SK-N-SH (cell line): Measurements from ENCODE around the gene GLB1L3. TPM values are rescaled to one million over a fixed set of nuclear protein-coding genes. Genes with fewer than 3 reads are reported as not detected.
"Not testable (repeated sequence)": the region's sequence is repeated elsewhere in the genome, so short reads cannot be mapped to it uniquely, and the experiment has no call there.

Experiments
- CTCF ChIA-PET: fragments of 300-600, 350-600 bp; formaldehyde crosslinking; extraction: SDS; loops from one replicate; lab custom pipeline; 2021; lab: Yijun Ruan, JAX
- POLR2A ChIA-PET: fragments of 350-600 bp; sonication (Branson Sonifier 250); formaldehyde crosslinking; extraction: SDS; loops from one replicate; lab custom pipeline; 2020; ENCODE audit warnings: antibody characterized with exemption, inconsistent platforms; lab: Yijun Ruan, JAX
- DNase-seq: peaks from one replicate; pipeline ENCODE4 v3.0.0; 2012
- H2AFZ ChIP-seq: fragments of 200-600 bp; sonication (generic); 2 replicates; pipeline ENCODE4 v1.8.1; 2016; ENCODE audit warnings: antibody characterized with exemption, mild to moderate bottlenecking, low read depth
- H3F3A ChIP-seq: fragments of 200-600 bp; sonication (generic); replicated peaks from 2 replicates; pipeline ENCODE3; 2016; ENCODE audit warnings: antibody characterized with exemption, mild to moderate bottlenecking; ENCODE audit not compliant: insufficient read depth
- H3K27ac ChIP-seq, 2 experiments: fragments of 200-500 bp in 1 of 2; fragments of 200-600 bp in 1 of 2; sonication (Bioruptor generic) in 1 of 2; sonication (generic), shearing (Covaris generic) in 1 of 2; 2 replicates each; pipeline versions ENCODE4 v1.5.1 to v1.6.1; 2014 to 2016; ENCODE audit warnings: low read depth in 2 of 2, inconsistent platforms in 1 of 2, low read length in 1 of 2, mild to moderate bottlenecking in 1 of 2, mixed read lengths in 1 of 2
- H3K27me3 ChIP-seq: fragments of 200-600 bp; sonication (generic), shearing (Covaris generic); 2 replicates; pipeline ENCODE4 v1.6.1; 2016; ENCODE audit warnings: mixed run types; ENCODE audit not compliant: insufficient read depth
- H3K36me3 ChIP-seq, 2 experiments: fragments of 200-500 bp in 1 of 2; fragments of 200-600 bp in 1 of 2; sonication (Bioruptor generic) in 1 of 2; sonication (generic) in 1 of 2; replicated peaks in 1 of 2; 2 replicates each; pipeline versions ENCODE3 to v1.5.1; 2014 to 2016; ENCODE audit warnings: low read length in 1 of 2, mild to moderate bottlenecking in 1 of 2; ENCODE audit not compliant: insufficient read depth in 2 of 2, control insufficient read depth in 1 of 2
- H3K4me1 ChIP-seq, 2 experiments: fragments of 200-500 bp in 1 of 2; fragments of 200-600 bp in 1 of 2; sonication (Bioruptor generic) in 1 of 2; sonication (generic), shearing (Covaris generic) in 1 of 2; 2 replicates each; pipeline versions ENCODE4 v1.5.1 to v1.6.1; 2014 to 2016; ENCODE audit warnings: low read depth in 1 of 2, low read length in 1 of 2, mixed run types in 1 of 2; ENCODE audit not compliant: insufficient read depth in 2 of 2, control insufficient read depth in 1 of 2
- H3K4me2 ChIP-seq: fragments of 200-600 bp; sonication (generic), shearing (Covaris generic); 2 replicates; pipeline ENCODE4 v1.6.1; 2017; ENCODE audit warnings: mixed run types
- H3K4me3 ChIP-seq, 2 experiments: fragments of 200-500 bp in 1 of 2; fragments of 200-600 bp in 1 of 2; sonication (Bioruptor generic) in 1 of 2; sonication (generic), shearing (Covaris generic) in 1 of 2; 2 replicates each; pipeline versions ENCODE4 v1.5.1 to v1.8.1; 2014 to 2016; ENCODE audit warnings: low read depth in 2 of 2, inconsistent platforms in 1 of 2, low read length in 1 of 2, mild to moderate bottlenecking in 1 of 2, mixed read lengths in 1 of 2, moderate library complexity in 1 of 2
- H3K79me2 ChIP-seq: fragments of 200-600 bp; sonication (generic); 2 replicates; pipeline ENCODE4 v1.8.1; 2017; ENCODE audit warnings: mild to moderate bottlenecking; ENCODE audit not compliant: insufficient read depth
- H3K9ac ChIP-seq: fragments of 200-600 bp; sonication (generic); 2 replicates; pipeline ENCODE4 v1.6.1; 2017; ENCODE audit warnings: mixed run types
- H3K9me2 ChIP-seq: fragments of 200-600 bp; sonication (generic); 2 replicates; pipeline ENCODE4 v1.6.1; 2017; ENCODE audit warnings: mixed run types
- H3K9me3 ChIP-seq: fragments of 200-600 bp; sonication (generic); 2 replicates; pipeline ENCODE4 v1.6.1; 2017; ENCODE audit warnings: mixed run types, mild to moderate bottlenecking, moderate library complexity
- H4K20me1 ChIP-seq: fragments of 200-600 bp; sonication (generic); 2 replicates; pipeline ENCODE4 v1.6.1; 2017; ENCODE audit warnings: mild to moderate bottlenecking, mixed run types; ENCODE audit not compliant: insufficient read depth
- EP300 ChIP-seq, 2 experiments: IDR thresholded peaks; 2 replicates each; pipeline versions ENCODE4 v1.4.0 to v1.6.1; 2012; ENCODE audit warnings: borderline replicate concordance in 1 of 2, low read depth in 1 of 2, low read length in 1 of 2
- FOXM1 ChIP-seq: IDR thresholded peaks from 2 replicates; pipeline ENCODE4 v1.4.0; 2012; ENCODE audit warnings: low read depth, mild to moderate bottlenecking
- IRF3 ChIP-seq: fragments of 150-350 bp; IDR thresholded peaks from 2 replicates; pipeline ENCODE4 v1.6.1; 2016; ENCODE audit warnings: mild to moderate bottlenecking, low read depth, low read length
- MXI1 ChIP-seq: IDR thresholded peaks from 2 replicates; pipeline ENCODE4 v1.6.1; 2012; ENCODE audit warnings: mild to moderate bottlenecking, low read depth, low read length, improper control_type of control experiment
- RFX5 ChIP-seq: IDR thresholded peaks from 2 replicates; pipeline ENCODE4 v1.6.1; 2012; ENCODE audit warnings: mild to moderate bottlenecking, improper control_type of control experiment, low read length
- USF1 ChIP-seq: IDR thresholded peaks from 2 replicates; pipeline ENCODE4 v1.4.0; 2012; ENCODE audit warnings: low read depth, borderline replicate concordance
- USF2 ChIP-seq: fragments of 150-350 bp; IDR thresholded peaks from 2 replicates; pipeline ENCODE4 v1.6.1; 2017; ENCODE audit warnings: antibody characterized with exemption, low read length, low read depth, borderline replicate concordance
- WGBS: methylation state at CpG from one replicate; pipeline ENCODE4 v1.1.6; 2017; ENCODE audit warnings: low lambda C conversion rate; 5-methylcytosine and 5-hydroxymethylcytosine counted together
- polyA plus RNA-seq, 3 experiments: library from polyadenylated mRNA; depleted of rRNA; stranded (reverse); fragments of >200 nt; gene quantifications; 2 replicates each; pipeline ENCODE4 v1.2.3, GENCODE V29; 2012
- TF ChIP-seq, protein P1 (sequence below): IDR thresholded peaks from 2 replicates; pipeline ENCODE4 v1.4.0; 2012; ENCODE audit warnings: low read depth

Gene GLB1L3
- polyA plus RNA-seq, 1 of the 3 experiments (the other 2 are of a cell fraction), result not detected

- WGBS, result 63% methylated on average over 3 of the region's 3 CpGs
These were observed 21.6 kb upstream of the GLB1L3 start for GRCh38 chr11:134254433-134255183.

GRCh38 chr11:134255184-134255561 lies 21.0 kb upstream of the GLB1L3 start:
- not testable (repeated sequence) for H4K20me1 ChIP-seq, DNase-seq, H3F3A ChIP-seq, H3K27me3 ChIP-seq, H3K9me3 ChIP-seq, H2AFZ ChIP-seq, H3K4me3 ChIP-seq, H3K9ac ChIP-seq, H3K27ac ChIP-seq, H3K4me2 ChIP-seq, H3K9me2 ChIP-seq
- ChIA-PET CTCF (interaction anchor here (0.7 to 2.5 kb wide), 3 partner anchors 11 to 21 kb away, joined by 3 to 9 read pairs (median 7); partner anchors contain the start of gene GLB1L3), POLR2A (interaction anchor here (0.6 kb wide), 1 partner anchor 31 kb away, joined by 3 read pairs; the partner anchor contains the start of gene VPS26B)
- WGBS, result 89% methylated on average over 5 of the region's 5 CpGs
- peaks cover 4 to 11% of the 10 kb centered on the region in 2 experiments; a peak in 3 of 4 replicates for H3K4me1 ChIP-seq
- peaks cover 35% of the 10 kb centered on the region for H3K79me2 ChIP-seq
- H3K36me3 ChIP-seq, result peaks cover 5 to 30% of the 10 kb centered on the region in 2 experiments

More at GRCh38 chr11:134254433-134255183, 21.6 kb upstream of the GLB1L3 start:
- H3K27ac ChIP-seq, result no peak overlapping the region
- H4K20me1 ChIP-seq, result no peaks in the 10 kb centered on the region
- H3K4me3 ChIP-seq, result peak overlapping the region; percentile 85 to 95
- H3K9me2 ChIP-seq, result no peaks in the 10 kb centered on the region
- no peak overlapping the region for H3K9ac ChIP-seq
- DNase-seq, result no peak
- no peak for TF ChIP-seq IRF3
- TF ChIP-seq USF2, result no peak
- TF ChIP-seq MXI1, result no peak
- TF ChIP-seq FOXM1, result no peak
- no peak for TF ChIP-seq RFX5
- no peak for TF ChIP-seq USF1
- TF ChIP-seq, protein P1, sequence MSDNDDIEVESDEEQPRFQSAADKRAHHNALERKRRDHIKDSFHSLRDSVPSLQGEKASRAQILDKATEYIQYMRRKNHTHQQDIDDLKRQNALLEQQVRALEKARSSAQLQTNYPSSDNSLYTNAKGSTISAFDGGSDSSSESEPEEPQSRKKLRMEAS, result no peak
- no peak for TF ChIP-seq EP300 (IDR thresholded peaks at IDR 0.05; ENCODE audit: borderline replicate concordance in 1 of 2, low read depth in 1 of 2, low read length in 1 of 2)
- H3K4me2 ChIP-seq, result peak overlapping the region; percentile 91
- H3K27me3 ChIP-seq, result no peaks in the 10 kb centered on the region
- peaks cover 35% of the 10 kb centered on the region for H3K79me2 ChIP-seq
- H3K9me3 ChIP-seq, result no peaks in the 10 kb centered on the region
- H2AFZ ChIP-seq, result 0 out of 2 replicates have a peak overlapping the region, but pooled peaks have one; percentile 77
- POLR2A ChIA-PET, result no interaction called here
- H3F3A ChIP-seq, result no peaks in the 10 kb centered on the region
- H3K4me1 ChIP-seq, result peaks cover 4 to 11% of the 10 kb centered on the region in 2 experiments; a peak in 3 of 4 replicates
- CTCF ChIA-PET, result interaction anchor here (0.9 to 2.5 kb wide), 3 partner anchors 10 to 43 kb away, joined by 3 to 9 read pairs (median 7); partner anchors contain the start of gene GLB1L3
- peaks cover 10 to 30% of the 10 kb centered on the region in 2 experiments for H3K36me3 ChIP-seq
